Measurements from ENCODE around the gene MRPL58.
A peak's percentile ranks its signal among the peaks of the same experiment; 100 is the strongest.

MRPL58 gene

DNA sequence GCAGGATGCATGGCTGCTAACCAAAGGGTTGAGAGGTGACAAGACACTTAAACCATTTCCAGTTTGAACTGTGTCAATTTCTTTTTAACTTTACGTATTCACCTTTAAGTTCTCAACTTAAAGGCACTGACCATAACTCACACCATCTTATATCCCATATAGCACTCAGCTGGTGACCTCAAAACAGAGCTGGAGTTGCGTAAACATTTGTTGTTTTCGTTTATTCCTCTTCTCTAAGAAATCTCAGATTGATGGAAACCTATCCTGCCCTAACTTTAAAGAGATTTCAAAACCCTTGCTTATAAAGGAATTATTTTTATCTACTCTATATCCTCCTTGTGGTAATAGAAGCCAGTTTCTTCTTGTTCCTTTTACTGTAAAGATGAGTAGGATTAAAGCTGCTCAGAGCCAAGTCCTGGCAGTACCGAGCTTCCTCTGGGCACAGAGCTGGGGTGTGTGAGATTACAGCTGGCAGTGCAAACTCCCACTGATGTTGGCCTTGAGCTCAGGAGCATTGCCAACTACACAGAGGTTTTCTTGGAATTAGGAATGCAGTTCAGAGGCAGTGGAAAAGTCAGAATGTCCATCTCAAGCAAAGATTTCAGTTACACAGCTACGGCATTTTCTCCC lies 35.9 kb downstream of the MRPL58 start:
- DNase-seq, result no peak

DNA sequence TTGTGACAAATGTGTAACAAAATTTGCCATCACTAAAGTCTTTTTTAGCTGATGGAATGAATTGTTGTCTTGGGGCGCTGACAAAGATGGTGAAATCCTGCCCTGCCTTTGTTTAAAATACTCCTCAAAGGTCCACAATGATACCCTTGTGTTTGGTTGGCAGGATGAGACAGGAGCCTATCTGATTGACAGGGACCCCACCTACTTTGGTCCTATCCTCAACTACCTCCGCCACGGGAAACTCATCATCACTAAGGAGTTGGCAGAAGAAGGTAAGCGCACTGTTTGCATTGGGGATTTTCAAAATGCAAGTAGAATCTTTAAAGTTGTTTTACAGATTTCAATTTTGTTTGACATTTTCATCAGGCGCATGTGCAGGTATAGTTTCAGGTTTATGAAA lies 36.6 kb downstream of the MRPL58 start:
- no peak for DNase-seq

DNA sequence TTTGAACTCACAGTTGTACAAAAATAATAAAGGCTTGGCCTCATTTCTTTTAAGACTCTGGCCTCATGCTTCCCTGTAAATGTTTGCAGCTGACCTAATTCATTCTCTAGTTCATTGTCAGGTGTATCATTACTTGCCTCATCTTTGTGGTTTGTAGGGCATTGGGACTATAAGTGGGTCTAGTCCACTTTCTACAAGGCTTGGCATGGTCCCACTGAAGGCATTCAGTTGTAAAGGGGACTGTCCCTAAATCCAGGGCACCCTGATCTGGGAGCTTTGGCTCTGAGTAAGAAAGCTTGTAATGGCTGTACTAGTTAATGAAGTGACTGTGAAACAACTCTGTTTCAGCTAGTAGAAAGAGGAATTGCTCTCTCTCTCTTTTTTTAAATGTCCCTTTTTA lies 37.2 kb downstream of the MRPL58 start:
- no peak for DNase-seq

DNA sequence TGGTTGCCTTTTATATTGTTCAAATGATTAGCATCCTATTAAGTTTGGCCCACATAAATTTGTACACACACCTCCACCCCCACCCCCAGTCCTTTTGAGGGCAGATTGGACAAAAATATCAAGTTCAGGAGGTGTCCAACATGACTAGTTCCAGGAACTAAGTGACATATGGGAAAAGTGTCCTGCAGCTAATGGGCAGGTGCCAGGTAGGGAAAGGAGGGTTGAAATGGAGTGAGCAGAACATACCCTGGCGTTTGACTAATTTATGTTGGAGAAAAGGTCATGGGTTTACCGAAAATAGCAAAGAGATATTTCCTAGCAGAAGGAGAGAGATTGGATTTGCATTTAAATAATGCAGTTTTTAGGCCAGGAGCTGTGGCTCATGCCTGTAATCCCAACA lies 39.5 kb downstream of the MRPL58 start:
- no peak for DNase-seq

DNA sequence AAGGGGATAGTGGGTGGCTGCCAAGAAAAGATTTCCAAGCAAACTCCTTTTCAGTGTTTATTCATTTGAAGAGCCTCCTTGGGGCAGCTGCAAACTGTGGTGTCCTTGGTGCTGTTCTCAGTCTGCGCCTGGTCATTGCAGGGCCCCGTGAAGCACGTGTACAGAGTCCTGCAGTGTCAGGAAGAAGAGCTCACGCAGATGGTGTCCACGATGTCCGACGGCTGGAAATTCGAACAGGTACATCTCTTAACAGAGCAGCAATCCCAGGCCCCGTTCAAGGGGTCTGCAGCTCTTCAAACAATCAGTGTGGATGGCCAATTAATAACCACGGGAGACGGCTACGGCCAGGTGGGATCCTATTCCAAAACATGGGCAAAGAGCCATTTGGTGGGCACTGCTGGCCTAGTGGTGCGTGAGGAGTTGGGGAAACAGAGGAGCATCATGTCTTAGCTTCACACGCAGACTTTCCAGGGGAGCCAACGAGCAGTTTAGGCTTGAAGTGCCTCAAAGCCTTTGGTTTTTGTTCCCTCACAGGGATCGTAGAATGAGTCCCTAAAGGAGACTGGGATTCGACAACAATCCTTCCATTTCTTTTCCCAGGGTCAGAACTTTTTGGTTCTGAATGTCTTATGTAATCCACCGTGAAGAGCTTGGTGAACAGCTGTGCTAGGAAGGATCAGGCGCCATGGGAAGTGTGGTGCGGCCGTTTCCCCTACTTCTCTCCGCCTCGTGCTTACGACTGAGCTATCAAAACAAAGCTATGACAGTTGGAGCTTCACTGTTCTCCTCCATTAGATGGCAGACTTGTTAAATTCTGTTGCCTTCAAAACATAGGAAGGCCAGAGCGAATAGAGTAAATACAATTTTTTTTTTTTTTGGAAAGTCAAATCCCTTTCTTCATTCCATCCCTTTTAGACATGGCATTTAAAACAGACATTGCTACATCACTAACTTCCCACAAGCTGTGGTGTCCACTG lies 47.2 kb downstream of the MRPL58 start:
- peak; percentile 16 for DNase-seq

DNA sequence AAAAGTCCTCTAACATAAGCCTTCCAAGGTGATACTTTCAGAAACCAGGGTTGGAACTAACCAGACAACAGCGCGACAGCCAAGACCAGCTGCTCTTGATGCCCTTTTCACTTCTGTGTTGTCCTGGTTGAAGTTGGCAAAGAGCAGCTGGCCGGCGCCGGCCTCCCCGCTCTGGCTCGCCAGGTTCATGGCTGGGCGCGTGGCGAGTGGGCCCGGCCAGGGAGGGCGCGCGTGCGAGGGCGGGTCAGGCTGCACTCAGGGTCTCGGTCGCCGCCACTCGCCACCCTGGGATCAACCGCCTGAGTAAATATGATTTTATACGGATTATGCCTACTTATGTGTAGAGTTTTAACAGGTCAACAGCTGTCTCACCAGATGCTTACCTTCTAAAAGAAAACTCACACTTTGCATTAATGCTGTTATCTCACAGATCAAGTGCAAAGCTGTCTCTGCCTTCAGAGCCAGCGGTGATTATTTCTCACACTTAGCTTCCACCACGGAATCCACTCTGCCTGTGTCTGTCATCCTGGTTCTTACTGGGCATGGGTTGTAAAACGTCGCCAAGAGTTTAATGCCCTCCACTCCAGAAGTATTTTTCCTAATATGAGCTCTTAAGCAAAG lies 48.1 kb downstream of the MRPL58 start:
- DNase-seq, result no peak

DNA sequence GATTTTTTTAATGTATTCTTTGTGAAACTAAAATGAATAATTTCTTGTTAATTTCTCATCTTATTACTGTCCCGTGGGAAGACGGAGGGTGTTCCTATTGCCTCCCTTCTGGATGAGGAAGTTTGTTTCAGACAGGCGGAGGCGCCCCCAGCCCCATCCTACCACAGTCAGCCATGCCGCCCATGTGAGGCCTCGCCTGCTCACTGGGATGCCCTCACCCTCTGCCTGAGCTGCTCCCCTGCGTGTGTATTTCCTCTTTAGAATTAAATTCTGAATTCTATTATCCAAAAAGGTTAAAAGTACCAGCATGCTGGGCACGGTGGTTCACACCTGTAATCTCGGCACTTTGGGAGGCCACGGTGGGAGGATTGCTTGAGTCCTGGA lies 48.6 kb downstream of the MRPL58 start:
- no peak for DNase-seq

DNA sequence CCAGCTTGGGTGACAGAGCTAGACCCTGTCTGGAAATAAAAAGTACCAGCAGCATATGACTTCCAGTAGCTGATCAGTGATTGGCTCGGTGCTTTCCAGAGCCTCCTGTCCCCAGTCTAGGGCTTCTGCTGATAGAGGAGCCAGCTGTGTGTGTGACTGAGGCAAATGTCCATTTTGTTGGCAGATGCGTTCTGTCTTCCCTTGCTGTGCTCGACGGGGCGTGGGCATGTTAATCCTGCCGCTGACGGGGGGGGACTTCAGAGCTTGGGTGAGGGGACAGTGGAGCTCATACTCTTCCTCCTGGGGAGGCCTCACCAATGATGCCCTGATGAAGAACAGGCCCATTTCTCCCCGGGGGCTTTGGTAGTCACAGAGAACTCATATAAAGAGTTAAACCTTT lies 49.1 kb downstream of the MRPL58 start:
- no peak for DNase-seq

DNA sequence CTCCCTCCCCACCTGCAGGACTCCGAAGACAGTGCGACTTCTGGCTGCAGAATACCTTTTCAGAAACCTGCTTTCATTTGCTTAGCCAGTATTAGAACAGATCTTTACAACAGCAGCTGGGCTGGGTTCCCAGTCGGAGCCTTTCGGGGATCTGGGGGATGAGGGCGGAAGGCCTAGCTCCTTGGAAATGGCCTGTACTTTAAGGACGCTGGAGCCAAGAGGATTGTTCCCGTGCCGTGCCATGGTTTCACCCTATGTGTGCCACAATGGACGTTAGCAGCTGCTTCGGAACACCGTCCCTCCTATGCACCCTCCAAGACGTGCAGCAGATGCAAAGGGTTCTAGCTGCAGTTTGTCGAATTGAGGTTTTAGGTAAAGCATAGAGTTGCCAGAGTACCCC lies 50.7 kb downstream of the MRPL58 start:
- DNase-seq, result no peak

DNA sequence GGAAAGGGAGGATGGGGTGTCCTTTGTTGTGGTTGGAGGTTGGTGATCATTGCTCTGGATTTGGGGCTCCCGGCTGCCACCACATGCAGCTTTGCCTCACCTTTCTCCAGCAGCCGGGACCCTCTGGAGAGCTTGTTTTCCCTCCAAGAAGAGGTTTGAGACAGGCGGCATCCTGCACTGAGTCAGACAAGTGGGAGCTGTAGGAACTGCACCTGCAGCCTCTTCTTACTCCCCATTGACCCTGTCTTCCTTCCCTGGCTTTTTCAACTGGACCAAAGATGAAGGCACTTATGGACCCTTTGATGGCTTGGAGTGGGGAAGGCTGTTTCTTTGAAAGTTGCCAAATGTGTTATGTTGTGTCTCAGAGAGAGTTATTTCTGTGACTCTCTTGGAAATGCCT lies 51.2 kb downstream of the MRPL58 start:
- no peak for DNase-seq

DNA sequence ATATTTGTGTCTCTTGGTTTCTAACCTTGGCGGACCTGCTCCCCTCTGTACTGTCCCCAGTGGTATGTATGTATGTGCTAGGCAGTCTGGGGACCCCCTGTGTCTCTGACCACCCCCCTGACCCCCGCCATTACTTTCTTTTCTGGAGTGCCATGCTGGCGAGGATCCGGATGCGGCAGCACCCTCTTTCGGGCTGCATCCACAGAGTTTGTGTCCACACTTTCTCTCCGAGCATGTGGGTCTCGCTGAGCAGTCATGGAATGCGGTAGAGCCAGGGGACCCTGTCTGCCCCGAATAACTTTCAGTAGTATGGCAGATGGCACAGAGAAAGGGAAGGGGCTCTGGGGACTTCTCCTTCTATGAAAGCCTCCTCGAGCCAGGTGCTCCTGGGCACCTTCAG lies 51.6 kb downstream of the MRPL58 start:
- DNase-seq, result no peak

DNA sequence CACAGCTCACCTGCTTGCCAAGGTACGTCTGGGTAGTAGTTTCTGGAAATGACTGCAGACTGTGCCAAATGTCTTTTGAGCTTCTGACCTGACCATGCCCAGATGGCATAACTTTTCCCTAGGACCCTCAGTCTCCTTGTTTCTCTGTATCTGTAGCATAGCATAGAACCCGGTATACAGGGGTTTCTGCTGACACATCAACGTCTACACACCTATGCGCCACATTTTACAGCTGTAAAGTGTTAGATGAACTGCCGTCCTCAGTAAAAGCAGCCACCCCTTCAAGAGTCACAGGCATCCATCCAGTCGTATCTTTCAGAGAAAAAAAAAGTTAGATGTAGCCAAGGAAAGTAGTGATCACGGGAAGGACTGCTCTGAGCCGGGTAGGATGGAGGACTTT lies 52.0 kb downstream of the MRPL58 start:
- DNase-seq, result no peak

DNA sequence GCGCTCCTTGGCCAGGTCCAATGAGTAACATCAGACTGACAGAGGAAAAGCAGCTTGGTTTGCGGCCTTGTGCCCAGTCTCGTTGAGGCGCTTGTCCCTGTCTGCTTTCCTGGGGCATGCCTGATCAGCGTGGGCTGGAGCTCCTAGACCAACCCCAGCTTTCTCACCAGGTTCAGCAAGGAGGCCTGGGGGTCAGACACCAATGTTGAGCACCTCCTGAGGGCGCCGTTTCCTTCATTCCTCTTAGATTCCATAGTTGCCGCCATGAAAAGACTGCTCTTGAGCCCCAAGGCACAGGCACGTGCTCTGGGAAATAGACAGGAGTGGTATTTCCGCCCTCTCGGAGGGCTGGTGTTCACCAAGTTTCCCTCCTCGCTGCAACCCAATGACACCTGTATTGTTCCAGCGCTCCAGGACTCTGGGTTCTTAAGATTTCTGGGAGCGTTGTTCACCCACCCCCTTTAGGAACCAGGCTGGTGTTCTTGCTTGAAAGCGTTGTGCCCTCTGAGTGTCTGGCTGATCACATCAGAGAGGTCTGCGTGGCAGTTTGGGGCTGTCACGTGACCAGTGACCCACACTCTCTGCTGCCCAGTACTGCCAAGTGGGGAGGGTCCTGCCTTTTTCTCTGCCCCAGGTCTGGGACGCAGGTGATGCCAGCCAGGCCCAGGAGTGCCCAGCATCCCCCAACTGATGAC lies 52.5 kb downstream of the MRPL58 start:
- DNase-seq, result no peak

DNA sequence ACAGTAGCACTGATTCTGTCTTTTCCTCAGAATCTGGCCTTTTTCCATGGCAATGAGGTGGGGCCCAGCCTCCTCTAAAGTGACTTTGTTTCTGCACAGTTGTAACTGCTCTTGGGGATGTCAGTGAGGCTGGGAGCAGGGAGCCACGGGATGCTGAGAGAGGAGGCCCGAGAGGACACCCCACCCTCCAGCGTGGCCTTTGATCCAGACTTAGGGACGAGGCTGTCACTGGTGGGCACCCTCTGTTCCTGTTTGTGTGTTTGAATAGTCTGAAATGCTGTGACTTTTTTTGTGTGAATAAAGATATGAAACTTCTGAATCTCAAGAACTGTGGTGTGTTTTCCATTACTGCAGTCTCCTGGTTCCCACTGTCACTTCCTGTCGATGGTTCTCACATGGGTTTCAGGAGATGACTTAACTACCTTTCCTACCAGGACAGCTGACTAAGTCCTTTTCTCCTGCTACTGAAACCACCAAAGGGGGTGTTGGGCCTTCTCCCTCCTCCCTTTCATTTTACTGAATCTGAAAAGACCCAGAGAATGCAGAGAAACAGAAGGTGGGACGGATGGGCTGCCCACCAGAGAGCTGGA lies 53.2 kb downstream of the MRPL58 start:
- DNase-seq, result no peak

DNA sequence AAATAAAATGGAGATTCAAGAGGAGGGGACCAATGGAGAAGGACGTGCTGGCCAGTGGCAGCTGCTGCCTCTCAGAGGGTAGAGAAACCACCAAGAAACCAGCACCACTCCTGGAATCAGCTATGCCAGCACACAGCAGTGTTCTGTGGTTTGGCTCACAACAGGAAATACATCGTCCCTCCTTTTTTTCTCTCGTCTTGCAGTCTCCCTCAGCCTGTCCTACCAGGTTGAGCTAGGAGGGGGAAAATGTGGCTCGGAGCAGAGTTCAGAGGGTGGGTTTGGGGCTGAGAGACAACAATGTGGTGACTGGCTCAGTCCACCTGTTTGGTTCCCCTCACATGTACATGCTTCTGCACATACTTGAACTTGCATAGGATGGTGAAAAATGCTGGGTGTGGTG lies 55.4 kb downstream of the MRPL58 start:
- peak; percentile 24 for DNase-seq

DNA sequence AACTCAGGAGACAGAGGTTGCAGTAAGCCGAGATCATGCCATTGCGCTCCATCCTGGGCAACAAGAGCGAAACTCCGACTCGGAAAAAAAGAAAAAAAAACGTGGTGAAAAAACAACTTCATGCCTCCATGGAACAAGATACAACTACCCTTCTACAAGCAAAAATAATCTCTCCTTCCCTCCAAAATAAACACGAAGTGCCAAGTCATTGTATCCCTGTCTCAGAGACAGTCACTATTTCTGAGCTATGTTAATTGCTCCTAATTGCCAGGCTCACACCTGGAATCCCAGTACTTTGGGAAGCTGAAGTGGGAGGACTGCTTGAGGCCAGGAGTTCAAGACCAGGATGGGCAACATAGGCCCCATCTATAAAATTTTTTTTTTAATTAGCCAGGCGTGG lies 56.3 kb downstream of the MRPL58 start:
- no peak for DNase-seq

DNA sequence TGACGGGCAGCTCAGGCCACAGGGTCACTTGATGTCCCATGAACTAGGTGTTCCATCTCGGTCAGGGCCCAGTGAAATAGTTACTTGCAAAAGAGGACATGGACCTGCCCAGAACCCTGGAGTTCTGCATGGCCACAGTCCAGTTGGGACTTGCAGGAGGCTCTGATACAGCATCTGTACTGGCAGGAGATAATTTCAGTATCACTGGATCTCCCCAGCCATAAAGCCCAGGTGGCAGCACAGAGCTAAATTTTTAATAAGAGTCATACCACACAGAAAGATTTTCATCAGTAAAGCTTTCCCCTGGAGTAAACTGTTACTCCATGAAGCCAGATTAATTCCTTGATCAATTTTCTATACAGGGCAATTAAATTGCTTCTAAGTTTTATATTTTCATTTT lies 57.3 kb downstream of the MRPL58 start:
- peak; percentile 31 for DNase-seq
